ENCODE data around the gene POLN.

GRCh38 chr4:2290974-2291704 lies 49.2 kb upstream of the POLN start:
- no peak for TF ChIP-seq EZH2 (IDR thresholded peaks at IDR 0.05; ENCODE audit: borderline replicate concordance)
- TF ChIP-seq CTCF (IDR thresholded peaks at IDR 0.05; ENCODE audit: poor library complexity) = no peak
- TF ChIP-seq EZH2phosphoT487 (IDR thresholded peaks at IDR 0.05; ENCODE audit: low read depth, severe bottlenecking, unreplicated experiment) = no peak
